Stimulated activated CD8-positive, alpha-beta memory T cell treated with anti-CD3 and anti-CD28 coated beads, Interleukin-4, amount 100 ng/mL, for 1 hour (primary cell): ENCODE measurements around the gene TOLLIP.
"Not testable (repeated sequence)": the region's sequence is repeated elsewhere in the genome, so short reads cannot be mapped to it uniquely, and the experiment has no call there.

Experiments
- DNase-seq, 2 donors: peaks; one replicate each; pipeline ENCODE4 v3.0.0-alpha.2; 2020; ENCODE audit warnings: low read depth in 2 of 2, low spot score in 1 of 2

TOLLIP gene

DNA sequence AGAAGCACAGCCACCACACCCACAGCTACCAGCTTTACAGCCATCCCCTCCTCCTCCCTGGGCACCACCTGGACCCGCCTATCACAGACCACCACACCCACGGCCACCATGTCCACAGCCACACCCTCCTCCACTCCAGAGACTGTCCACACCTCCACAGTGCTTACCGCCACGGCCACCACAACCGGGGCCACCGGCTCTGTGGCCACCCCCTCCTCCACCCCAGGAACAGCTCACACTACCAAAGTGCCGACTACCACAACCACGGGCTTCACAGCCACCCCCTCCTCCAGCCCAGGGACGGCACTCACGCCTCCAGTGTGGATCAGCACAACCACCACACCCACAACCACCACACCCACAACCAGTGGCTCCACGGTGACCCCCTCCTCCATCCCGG, 59.0 kb downstream of the TOLLIP start:
- not testable (repeated sequence) for DNase-seq

DNA sequence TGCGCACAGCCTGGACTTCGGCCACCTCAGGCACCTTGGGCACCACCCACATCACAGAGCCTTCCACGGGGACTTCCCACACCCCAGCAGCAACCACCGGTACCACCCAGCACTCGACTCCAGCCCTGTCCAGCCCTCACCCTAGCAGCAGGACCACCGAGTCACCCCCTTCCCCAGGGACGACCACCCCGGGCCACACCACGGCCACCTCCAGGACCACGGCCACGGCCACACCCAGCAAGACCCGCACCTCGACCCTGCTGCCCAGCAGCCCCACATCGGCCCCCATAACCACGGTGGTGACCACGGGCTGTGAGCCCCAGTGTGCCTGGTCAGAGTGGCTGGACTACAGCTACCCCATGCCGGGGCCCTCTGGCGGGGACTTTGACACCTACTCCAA, 60.5 kb downstream of the TOLLIP start:
- not testable (repeated sequence) for DNase-seq

DNA sequence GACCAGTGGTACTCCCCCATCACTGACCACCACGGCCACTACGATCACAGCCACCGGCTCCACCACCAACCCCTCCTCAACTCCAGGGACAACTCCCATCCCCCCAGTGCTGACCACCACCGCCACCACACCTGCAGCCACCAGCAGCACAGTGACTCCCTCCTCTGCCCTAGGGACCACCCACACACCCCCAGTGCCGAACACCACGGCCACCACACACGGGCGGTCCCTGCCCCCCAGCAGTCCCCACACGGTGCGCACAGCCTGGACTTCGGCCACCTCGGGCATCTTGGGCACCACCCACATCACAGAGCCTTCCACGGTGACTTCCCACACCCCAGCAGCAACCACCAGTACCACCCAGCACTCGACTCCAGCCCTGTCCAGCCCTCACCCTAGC, 62.4 kb downstream of the TOLLIP start:
- DNase-seq: not testable (repeated sequence)

DNA sequence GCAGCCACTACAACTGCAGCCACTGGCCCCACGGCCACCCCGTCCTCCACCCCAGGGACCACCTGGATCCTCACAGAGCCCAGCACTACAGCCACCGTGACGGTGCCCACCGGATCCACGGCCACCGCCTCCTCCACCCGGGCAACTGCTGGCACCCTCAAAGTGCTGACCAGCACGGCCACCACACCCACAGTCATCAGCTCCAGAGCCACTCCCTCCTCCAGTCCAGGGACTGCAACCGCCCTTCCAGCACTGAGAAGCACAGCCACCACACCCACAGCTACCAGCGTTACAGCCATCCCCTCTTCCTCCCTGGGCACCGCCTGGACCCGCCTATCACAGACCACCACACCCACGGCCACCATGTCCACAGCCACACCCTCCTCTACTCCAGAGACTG, 63.1 kb downstream of the TOLLIP start:
- DNase-seq: not testable (repeated sequence)

DNA sequence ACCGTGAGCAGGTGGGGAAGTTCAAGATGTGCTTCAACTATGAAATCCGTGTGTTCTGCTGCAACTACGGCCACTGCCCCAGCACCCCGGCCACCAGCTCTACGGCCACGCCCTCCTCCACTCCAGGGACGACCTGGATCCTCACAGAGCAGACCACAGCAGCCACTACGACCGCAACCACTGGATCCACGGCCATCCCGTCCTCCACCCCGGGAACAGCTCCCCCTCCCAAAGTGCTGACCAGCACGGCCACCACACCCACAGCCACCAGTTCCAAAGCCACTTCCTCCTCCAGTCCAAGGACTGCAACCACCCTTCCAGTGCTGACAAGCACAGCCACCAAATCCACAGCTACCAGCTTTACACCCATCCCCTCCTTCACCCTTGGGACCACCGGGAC, 63.7 kb downstream of the TOLLIP start:
- DNase-seq: not testable (repeated sequence)

- DNase-seq: not testable (repeated sequence)
These were observed 64.9 kb downstream of the TOLLIP start for GRCh38 chr11:1244557-1244956.

- DNase-seq: not testable (repeated sequence)
These were observed 65.9 kb downstream of the TOLLIP start for GRCh38 chr11:1243521-1243920.

- DNase-seq: not testable (repeated sequence)
These were observed 66.7 kb downstream of the TOLLIP start for GRCh38 chr11:1242751-1243150.

GRCh38 chr11:1242289-1242688, 67.1 kb downstream of the TOLLIP start:
- DNase-seq: no peak

- DNase-seq: no peak
These were observed 67.7 kb downstream of the TOLLIP start for GRCh38 chr11:1241706-1242105.

GRCh38 chr11:1240771-1241170, 68.7 kb downstream of the TOLLIP start:
- DNase-seq: no peak

DNA sequence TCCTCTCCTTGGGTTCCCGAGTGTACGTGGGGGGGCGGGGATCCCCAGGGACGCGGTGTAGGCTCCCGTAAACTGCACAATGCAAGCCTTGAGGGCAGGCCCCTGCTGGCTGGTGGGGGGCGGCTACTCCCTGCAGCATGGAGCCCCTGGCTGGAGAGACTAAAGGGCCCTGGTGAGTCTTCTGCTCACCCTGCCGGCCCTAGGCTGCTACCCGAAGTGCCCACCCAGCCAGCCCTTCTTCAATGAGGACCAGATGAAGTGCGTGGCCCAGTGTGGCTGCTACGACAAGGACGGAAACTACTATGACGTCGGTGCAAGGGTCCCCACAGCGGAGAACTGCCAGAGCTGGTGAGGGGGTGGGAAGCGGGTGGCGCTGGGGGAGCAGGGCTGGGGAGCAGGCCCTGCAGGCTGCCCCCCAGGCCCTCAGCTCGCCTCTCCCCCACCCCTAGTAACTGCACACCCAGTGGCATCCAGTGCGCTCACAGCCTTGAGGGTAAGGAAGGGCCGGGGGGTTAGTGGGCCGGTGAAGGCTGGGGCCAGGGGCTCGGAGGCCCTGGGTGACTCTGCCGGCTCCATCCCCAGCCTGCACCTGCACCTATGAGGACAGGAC, 69.7 kb downstream of the TOLLIP start:
- no peak for DNase-seq

- DNase-seq: no peak
These were observed 70.5 kb downstream of the TOLLIP start for GRCh38 chr11:1238767-1239595.

- no peak for DNase-seq
These were observed 71.6 kb downstream of the TOLLIP start for GRCh38 chr11:1237851-1238250.

DNA sequence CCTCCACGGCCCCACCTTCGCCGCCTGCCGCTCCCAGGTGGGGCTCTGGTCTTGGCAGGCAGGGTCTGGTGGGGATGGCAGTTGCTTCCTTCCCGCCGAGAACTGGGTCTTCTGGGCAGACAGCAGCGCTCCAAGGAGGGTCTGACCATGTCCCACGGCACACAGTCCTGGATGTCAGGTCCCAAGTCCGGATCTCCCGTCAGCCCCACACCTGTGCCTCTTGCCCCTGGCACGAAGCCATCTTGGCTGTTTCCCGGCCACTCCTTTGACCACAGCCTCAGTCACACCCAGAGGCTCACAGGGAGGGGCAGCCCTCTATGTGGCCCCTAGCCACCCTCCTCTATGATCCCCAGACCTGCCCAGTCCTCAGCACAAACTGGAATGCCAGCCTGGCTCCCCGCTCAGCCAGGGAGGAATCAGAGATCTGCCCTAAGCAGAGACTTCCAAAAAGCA, 72.3 kb downstream of the TOLLIP start:
- DNase-seq: no peak

- DNase-seq: no peak
These were observed 72.9 kb downstream of the TOLLIP start for GRCh38 chr11:1236316-1237127.

GRCh38 chr11:1235901-1236315, 73.5 kb downstream of the TOLLIP start:
- no peak for DNase-seq

GRCh38 chr11:1235306-1235900, 74.0 kb downstream of the TOLLIP start:
- no peak for DNase-seq

DNA sequence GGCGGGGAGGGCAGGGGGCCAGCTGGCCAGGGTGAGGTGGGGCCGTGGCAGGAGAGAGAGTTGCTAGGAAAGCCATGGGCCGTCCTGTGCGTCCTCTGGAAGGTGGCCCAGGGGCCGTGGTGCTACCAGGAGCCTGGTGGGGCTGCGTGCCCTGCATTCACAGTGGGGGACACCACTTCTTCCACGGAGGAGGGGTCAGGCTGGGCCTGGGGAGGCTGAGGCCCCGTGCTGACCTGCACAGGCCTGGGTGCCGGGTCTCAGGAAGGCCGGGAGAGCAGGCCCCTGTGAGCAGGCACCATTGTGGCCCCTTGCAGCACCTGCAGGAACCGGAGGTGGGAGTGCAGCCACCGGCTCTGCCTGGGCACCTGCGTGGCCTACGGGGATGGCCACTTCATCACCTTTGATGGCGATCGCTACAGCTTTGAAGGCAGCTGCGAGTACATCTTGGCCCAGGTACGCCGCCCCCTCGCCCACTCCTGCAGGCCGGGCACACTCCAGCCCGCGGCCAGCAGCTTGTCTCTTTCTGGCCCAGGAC, 74.6 kb downstream of the TOLLIP start:
- DNase-seq: no peak

DNA sequence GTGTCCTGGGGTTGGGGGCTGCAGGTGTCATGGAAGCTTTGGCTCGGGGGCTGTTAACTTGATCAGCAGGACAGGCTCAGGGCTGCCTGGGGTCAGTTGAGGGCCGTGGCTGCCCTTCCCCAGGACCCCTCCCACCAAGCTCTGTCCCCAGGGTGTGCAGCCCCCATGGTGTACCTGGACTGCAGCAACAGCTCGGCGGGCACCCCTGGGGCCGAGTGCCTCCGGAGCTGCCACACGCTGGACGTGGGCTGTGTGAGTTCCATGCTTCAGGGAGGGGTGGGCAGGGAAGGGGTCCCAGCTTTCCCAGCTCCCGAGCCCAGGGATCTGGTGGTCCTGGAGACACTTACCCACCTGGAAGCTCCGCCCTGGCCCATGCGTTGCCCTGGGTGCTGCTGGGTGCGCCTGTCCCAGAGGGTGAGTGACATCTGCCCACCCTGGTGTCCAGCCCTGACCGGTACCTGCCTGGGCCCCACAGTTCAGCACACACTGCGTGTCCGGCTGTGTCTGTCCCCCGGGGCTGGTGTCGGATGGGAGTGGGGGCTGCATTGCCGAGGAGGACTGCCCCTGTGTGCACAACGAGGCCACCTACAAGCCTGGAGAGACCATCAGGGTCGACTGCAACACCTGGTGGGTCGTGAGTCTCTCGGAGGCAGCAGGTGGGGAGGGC, 75.2 kb downstream of the TOLLIP start:
- DNase-seq: no peak
